ENCODE data around the gene LEO1.
A peak's percentile ranks its signal among the peaks of the same experiment; 100 is the strongest.
"Not testable (repeated sequence)": the region's sequence is repeated elsewhere in the genome, so short reads cannot be mapped to it uniquely, and the experiment has no call there.

Gene LEO1

GRCh38 chr15:52004806-52005205 is 33.2 kb upstream of the LEO1 start:
- DNase-seq (ENCODE audit: low read depth in 1 of 2, low spot score in 1 of 2), result no peak

- DNase-seq (ENCODE audit: low read depth in 1 of 2, low spot score in 1 of 2), result no peak
Observed at GRCh38 chr15:52003710-52004109, 32.1 kb upstream of the LEO1 start.

DNA sequence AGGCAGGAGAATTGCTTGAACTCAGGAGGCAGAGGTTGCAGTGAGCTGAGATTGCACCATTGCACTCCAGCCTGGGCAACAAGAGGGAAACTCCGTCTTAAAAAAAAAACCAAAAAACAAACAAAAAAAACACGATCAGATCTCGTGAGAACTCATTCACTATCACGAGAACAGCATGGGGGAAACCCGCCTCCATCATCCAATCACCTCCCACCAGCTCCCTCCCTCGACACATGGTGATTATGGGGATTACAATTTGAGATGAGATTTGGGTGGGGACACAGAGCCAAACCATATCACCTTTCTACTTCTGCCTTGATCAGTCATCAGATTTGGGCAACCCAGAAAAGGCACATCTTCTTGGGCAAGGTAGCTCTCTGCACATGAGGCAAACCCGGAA is 31.5 kb upstream of the LEO1 start:
- not testable (repeated sequence) for DNase-seq (ENCODE audit: low read depth in 1 of 2, low spot score in 1 of 2)

- DNase-seq (ENCODE audit: low read depth in 1 of 2, low spot score in 1 of 2), result no peak
Observed at GRCh38 chr15:52002351-52002750, 30.8 kb upstream of the LEO1 start.

GRCh38 chr15:51992953-51993352 is 21.4 kb upstream of the LEO1 start:
- DNase-seq (ENCODE audit: low read depth in 1 of 2, low spot score in 1 of 2), result no peak

DNA sequence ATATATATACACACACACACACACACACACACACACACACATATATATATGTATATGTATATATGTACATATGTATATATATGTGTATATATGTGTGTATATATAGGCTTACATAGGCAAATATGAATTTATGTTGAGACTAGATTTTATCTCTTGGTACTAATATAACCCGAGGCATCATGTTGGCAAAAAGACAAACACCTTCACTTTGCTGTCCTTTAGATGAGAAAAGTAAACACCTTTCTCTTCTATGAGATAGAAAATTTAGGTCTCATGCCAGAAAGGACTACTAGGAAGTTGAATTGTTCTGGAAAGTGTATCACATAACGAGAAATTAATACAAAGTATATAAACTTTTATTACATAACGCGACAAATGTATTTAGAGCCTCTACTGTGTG is 19.6 kb upstream of the LEO1 start:
- no peak for DNase-seq (ENCODE audit: low read depth in 1 of 2, low spot score in 1 of 2)

- DNase-seq (ENCODE audit: low read depth in 1 of 2, low spot score in 1 of 2), result no peak
Observed at GRCh38 chr15:51982770-51983103, 11.2 kb upstream of the LEO1 start.

DNA sequence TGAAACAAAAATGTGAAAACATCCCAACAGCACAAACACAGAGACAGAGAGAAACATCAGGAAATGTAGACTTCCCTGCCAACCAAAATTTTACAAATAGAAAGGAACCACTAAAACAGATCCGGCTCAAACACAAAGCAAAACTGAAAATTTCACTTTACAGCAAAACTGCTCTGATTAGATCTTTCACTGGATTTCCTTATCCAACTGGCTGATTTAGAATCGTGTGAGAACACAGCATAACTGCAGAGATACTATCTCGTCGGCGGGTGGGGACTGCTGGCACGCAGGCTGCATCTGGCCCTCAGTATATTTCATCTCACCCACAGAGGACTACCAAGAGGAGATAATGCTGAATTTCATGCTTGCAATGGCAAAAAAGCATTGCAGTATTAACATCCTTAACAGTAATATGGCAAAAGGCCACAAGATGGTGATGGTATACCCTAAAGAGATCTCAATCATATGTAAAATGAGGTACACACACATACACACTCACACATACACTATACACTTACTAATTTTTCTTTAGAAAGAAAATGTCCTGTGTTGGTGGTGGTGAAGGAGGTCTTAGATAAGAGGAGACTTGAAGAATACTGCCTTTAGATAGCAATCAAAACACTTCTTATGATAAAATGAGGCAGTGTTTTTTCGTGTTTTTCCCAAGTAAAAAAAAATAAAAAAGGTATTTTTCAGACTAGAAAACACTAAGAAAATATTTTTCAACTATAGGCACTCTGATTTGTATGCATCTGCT is 10.6 kb upstream of the LEO1 start:
- peak; percentile 3 to 9 for DNase-seq (ENCODE audit: low read depth in 1 of 2, low spot score in 1 of 2)

- no peak for DNase-seq (ENCODE audit: low read depth in 1 of 2, low spot score in 1 of 2)
Observed at GRCh38 chr15:51973775-51974174, 2.2 kb upstream of the LEO1 start.

- DNase-seq (ENCODE audit: low read depth in 1 of 2, low spot score in 1 of 2), result no peak
Observed at GRCh38 chr15:51973220-51973619, 1.6 kb upstream of the LEO1 start.

DNA sequence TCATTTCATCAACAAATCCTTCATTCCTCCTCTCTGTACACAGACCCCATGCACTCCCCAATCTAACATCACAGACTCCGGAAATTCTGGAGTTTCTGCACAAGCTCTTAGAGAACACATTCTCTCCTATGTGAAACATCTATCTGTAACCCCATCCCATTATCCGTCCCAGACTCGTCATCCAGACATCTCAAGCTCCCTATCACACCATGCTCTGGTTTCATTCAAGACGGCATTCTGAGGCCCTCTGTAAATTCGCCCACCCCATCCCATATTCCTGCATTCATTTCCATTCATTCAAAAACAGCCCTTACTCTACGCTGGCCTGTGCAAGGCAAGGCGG is 575 bp downstream of the LEO1 start:
- no peak for DNase-seq (ENCODE audit: low read depth in 1 of 2, low spot score in 1 of 2)

DNA sequence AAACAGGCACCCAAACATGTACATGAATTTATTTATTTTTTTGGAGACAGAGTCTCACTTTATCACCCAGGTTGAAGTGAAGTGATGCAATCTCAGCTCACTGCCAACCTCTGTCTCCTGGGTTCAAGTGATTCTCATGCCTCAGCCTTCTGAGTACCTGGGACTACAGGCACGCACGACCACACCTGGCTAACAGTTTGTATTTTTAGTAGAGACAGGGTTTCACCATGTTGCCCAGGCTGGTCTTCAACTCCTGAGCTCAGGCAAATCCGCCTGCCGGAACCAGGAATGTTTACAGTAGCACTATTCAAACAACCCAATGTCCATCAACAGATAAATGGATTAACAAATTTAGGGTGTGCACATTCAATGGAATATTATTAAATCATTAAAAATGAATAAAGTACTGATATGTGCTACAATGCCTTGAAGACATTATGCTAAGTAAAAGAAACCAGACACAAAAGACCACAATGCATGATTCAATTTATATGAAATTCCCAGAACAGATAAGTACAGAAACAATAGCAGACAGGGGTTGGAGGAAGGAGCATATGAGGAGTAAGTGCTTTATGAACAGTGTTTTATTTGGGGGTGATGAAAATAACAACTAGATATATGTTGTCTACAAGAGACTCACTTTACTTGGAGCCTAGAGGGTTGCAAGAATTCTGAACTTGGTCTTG is 1.3 kb downstream of the LEO1 start:
- DNase-seq (ENCODE audit: low read depth in 1 of 2, low spot score in 1 of 2), result no peak

DNA sequence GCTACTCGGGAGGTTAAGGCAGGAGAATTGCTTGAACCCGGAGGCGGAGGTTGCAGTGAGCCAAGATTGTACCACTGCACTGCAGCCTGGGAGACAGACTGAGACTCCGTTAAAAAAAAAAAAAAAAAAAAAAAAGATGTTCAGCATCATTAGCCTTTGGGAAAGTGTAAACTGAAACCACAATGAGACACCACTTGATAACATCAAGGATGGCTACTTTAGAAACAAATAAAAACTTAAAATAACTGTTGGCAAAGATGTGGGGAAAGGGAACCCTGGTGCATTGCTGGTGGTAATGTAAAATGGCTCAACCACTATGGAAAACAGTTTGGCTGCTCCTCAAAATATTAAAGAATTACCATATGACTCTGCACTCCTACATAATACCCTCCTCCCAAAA is 1.9 kb downstream of the LEO1 start:
- no peak for DNase-seq (ENCODE audit: low read depth in 1 of 2, low spot score in 1 of 2)

DNA sequence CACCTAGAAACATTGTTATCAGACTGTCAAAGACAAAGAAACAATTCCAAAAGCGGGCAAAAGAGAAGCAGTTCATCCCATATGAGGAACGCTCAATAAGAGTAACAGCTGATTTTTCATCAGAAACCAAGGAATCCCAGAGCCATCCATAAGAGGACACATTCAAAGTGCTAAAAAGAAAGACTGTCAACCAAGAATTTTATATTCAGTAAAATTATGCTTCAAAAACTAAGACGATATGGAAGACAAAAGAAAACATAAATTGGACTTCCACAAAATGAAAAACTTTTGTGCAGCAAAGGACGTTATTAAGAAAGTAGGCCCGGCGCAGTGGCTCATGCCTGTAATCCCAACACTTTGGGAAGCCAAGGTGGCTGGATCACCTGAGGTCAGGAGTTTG is 4.0 kb downstream of the LEO1 start:
- no peak for DNase-seq (ENCODE audit: low read depth in 1 of 2, low spot score in 1 of 2)

GRCh38 chr15:51966192-51966591 is 5.4 kb downstream of the LEO1 start:
- DNase-seq (ENCODE audit: low read depth in 1 of 2, low spot score in 1 of 2), result no peak

- no peak for DNase-seq (ENCODE audit: low read depth in 1 of 2, low spot score in 1 of 2)
Observed at GRCh38 chr15:51965691-51966090, 5.9 kb downstream of the LEO1 start.

DNA sequence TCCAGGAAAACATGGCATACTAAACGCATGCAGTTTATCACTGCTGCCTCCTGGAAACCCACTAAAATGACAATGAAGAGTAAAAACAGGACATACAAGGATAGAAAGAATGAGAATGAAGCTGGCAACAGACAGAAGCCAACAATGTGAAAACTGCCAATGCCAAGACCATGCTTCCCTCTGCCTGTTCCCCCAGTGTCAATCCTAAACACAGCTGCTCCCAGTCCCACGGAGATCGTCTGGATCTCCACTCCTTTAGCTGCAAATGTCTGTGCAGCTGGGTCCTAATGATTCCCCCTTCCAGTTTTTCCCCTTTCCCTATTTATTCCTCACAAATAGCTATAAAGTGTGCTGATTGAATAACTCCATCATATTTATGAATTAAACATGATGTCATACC is 16.1 kb downstream of the LEO1 start:
- DNase-seq (ENCODE audit: low read depth in 1 of 2, low spot score in 1 of 2), result no peak

GRCh38 chr15:51952805-51953204 is 18.8 kb downstream of the LEO1 start:
- no peak for DNase-seq (ENCODE audit: low read depth in 1 of 2, low spot score in 1 of 2)

DNA sequence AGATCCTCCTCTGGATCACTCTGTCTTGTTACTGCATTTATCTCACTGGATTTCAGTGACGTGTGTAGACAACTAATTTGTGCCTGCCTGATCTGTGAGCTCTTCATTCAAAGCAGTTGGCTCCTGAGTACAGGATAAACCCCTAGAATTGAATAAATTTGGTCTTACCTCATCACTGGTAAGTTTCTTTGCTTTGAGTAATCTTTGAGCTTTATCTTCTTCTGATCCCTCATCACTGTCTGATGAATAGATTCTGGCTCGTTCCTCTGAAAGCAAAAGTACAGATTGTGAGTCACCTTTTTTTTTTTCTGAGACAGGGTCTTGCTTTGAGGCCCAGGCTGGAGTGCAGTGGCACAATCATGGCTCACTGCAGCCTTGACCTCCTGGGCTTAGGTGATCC is 24.5 kb downstream of the LEO1 start:
- no peak for DNase-seq (ENCODE audit: low read depth in 1 of 2, low spot score in 1 of 2)

- DNase-seq (ENCODE audit: low read depth in 1 of 2, low spot score in 1 of 2), result no peak
Observed at GRCh38 chr15:51939216-51939615, 32.4 kb downstream of the LEO1 start.

- no peak for DNase-seq (ENCODE audit: low read depth in 1 of 2, low spot score in 1 of 2)
Observed at GRCh38 chr15:51938286-51938685, 33.3 kb downstream of the LEO1 start.

- no peak for DNase-seq (ENCODE audit: low read depth in 1 of 2, low spot score in 1 of 2)
Observed at GRCh38 chr15:51936105-51936478, 35.5 kb downstream of the LEO1 start.

- no peak for DNase-seq (ENCODE audit: low read depth in 1 of 2, low spot score in 1 of 2)
Observed at GRCh38 chr15:51935466-51936104, 36.0 kb downstream of the LEO1 start.

Measured in stimulated activated CD4-positive, alpha-beta T cell treated with anti-CD3 and anti-CD28 coated beads, Interleukin-15, amount 100 ng/mL, for 1 hour (primary cell).